Left kidney (tissue), 2 donors: ENCODE data around the gene CDC34. TPM values are rescaled to one million over a fixed set of nuclear protein-coding genes. Genes with fewer than 3 reads are reported as not detected.

ENCODE experiments used
- DNase-seq: peaks from one replicate; pipeline ENCODE4 v3.0.0-alpha.2; 2013
- polyA plus RNA-seq: library from polyadenylated mRNA; unstranded; fragments of 120-200 nt; gene quantifications from one replicate; pipeline ENCODE4 v1.2.1, GENCODE V29; 2013; ENCODE audit not compliant: insufficient read length

CDC34 gene
- polyA plus RNA-seq, 1 donor, result 46.2 TPM

GRCh38 chr19:571566-571974 is 40.0 kb downstream of the CDC34 start:
- no peak for DNase-seq

GRCh38 chr19:572140-572742 is 40.7 kb downstream of the CDC34 start, which contains the start of gene BSG:
BSG (plus strand) TSS chr19:572596; CDS start chr19:572635, 39 bp downstream.
- peak; percentile 97 for DNase-seq

GRCh38 chr19:572743-573518 is 41.4 kb downstream of the CDC34 start:
- DNase-seq, result no peak

- DNase-seq, result no peak
Observed at GRCh38 chr19:573519-573825, 41.9 kb downstream of the CDC34 start.

GRCh38 chr19:574658-575526 is 43.3 kb downstream of the CDC34 start:
- DNase-seq, result no peak

GRCh38 chr19:575527-576506 is 44.3 kb downstream of the CDC34 start:
- no peak for DNase-seq

- no peak for DNase-seq
Observed at GRCh38 chr19:576768-577438, 45.3 kb downstream of the CDC34 start.

GRCh38 chr19:577439-578392 is 46.2 kb downstream of the CDC34 start:
- DNase-seq, result no peak

GRCh38 chr19:579111-579841 is 47.7 kb downstream of the CDC34 start:
- DNase-seq, result no peak

- no peak for DNase-seq
Observed at GRCh38 chr19:579842-580155, 48.2 kb downstream of the CDC34 start.

- DNase-seq, result no peak
Observed at GRCh38 chr19:580274-580835, 48.8 kb downstream of the CDC34 start.

GRCh38 chr19:581399-582111 is 50.0 kb downstream of the CDC34 start:
- no peak for DNase-seq

- no peak for DNase-seq
Observed at GRCh38 chr19:582497-583197, 51.1 kb downstream of the CDC34 start.

- DNase-seq, result no peak
Observed at GRCh38 chr19:583198-583967, 51.8 kb downstream of the CDC34 start.

GRCh38 chr19:583968-584239 is 52.3 kb downstream of the CDC34 start:
- DNase-seq, result no peak

- no peak for DNase-seq
Observed at GRCh38 chr19:584240-585001, 52.9 kb downstream of the CDC34 start.
